HEK293 (cell line): ENCODE results near the gene STRN4.

Experiments used
- CTCF ChIA-PET: fragments of 350-600 bp; formaldehyde crosslinking; extraction: SDS; loops from one replicate; lab custom pipeline; 2021; ENCODE audit warnings: antibody characterized with exemption; lab: Yijun Ruan, JAX
- POLR2A ChIA-PET: fragments of 300-600 bp; formaldehyde crosslinking; extraction: SDS; loops from one replicate; lab custom pipeline; 2020; ENCODE audit warnings: antibody characterized with exemption, inconsistent platforms; lab: Yijun Ruan, JAX
- H3K27ac ChIP-seq: fragments of 200-500 bp; sonication (Bioruptor generic); 2 replicates; pipeline ENCODE4 v1.5.1; 2014; ENCODE audit warnings: low read depth, low read length, control low read depth, inconsistent platforms; ENCODE audit errors: extremely low read depth
- H3K36me3 ChIP-seq, 2 experiments: fragments of 200-500 bp in 1 of 2; sonication (Bioruptor generic) in 1 of 2; 1 replicate in 1 of 2; 2 replicates in 1 of 2; pipeline ENCODE4 v1.5.1; 2014 to 2017; ENCODE audit warnings: inconsistent platforms in 2 of 2, low read length in 2 of 2; ENCODE audit not compliant: control insufficient read depth in 2 of 2, insufficient read depth in 1 of 2
- H3K4me1 ChIP-seq: fragments of 200-500 bp; sonication (Bioruptor generic); 2 replicates; pipeline ENCODE4 v1.5.1; 2014; ENCODE audit warnings: mild to moderate bottlenecking, low read length, inconsistent platforms; ENCODE audit not compliant: control insufficient read depth, insufficient read depth
- H3K4me3 ChIP-seq: 2 replicates; pipeline ENCODE4 v1.5.1; 2011; ENCODE audit warnings: low read depth, mild to moderate bottlenecking, control low read depth, low read length, moderate library complexity
- H3K9me3 ChIP-seq: fragments of 200-500 bp; sonication (Bioruptor generic); 2 replicates; pipeline ENCODE4 v1.5.1; 2014; ENCODE audit warnings: low read depth, low read length, inconsistent platforms; ENCODE audit not compliant: control insufficient read depth, insufficient read depth
- CTCF ChIP-seq: fragments of 450-650 bp; formaldehyde crosslinking; IDR thresholded peaks from 2 replicates; pipeline ENCODE4 v1.5.1; 2016; ENCODE audit warnings: missing biosample characterization, missing genetic modification characterization
- GLIS2 ChIP-seq: fragments of 450-650 bp; formaldehyde crosslinking; IDR thresholded peaks from 2 replicates; pipeline ENCODE4 v1.5.1; 2016; ENCODE audit warnings: missing biosample characterization, missing genetic modification characterization
- IKZF3 ChIP-seq: fragments of 450-650 bp; IDR thresholded peaks from 2 replicates; pipeline ENCODE4 v1.5.0; 2018; ENCODE audit warnings: missing biosample characterization, mild to moderate bottlenecking, missing genetic modification characterization, moderate library complexity
- KLF16 ChIP-seq: fragments of 450-650 bp; formaldehyde crosslinking; IDR thresholded peaks from 2 replicates; pipeline ENCODE4 v1.5.1; 2017; ENCODE audit warnings: missing biosample characterization, missing genetic modification characterization
- KLF9 ChIP-seq: fragments of 450-650 bp; formaldehyde crosslinking; IDR thresholded peaks from 2 replicates; pipeline ENCODE4 v1.5.1; 2016; ENCODE audit warnings: missing biosample characterization, missing genetic modification characterization, low read depth
- MYNN ChIP-seq: fragments of 450-650 bp; formaldehyde crosslinking; IDR thresholded peaks from 2 replicates; pipeline ENCODE4 v1.5.1; 2016; ENCODE audit warnings: missing biosample characterization, missing genetic modification characterization, borderline replicate concordance
- SP2 ChIP-seq: fragments of 450-650 bp; formaldehyde crosslinking; IDR thresholded peaks from 2 replicates; pipeline ENCODE4 v1.5.1; 2016; ENCODE audit warnings: missing biosample characterization, missing genetic modification characterization
- YY1 ChIP-seq: fragments of 450-650 bp; formaldehyde crosslinking; IDR thresholded peaks from 2 replicates; pipeline ENCODE4 v1.5.1; 2018; ENCODE audit warnings: missing biosample characterization, missing genetic modification characterization
- ZBTB48 ChIP-seq: fragments of 450-650 bp; formaldehyde crosslinking; IDR thresholded peaks from 2 replicates; pipeline ENCODE4 v1.5.1; 2016; ENCODE audit warnings: missing biosample characterization, missing genetic modification characterization
- ZNF140 ChIP-seq: fragments of 450-650 bp; formaldehyde crosslinking; IDR thresholded peaks from 2 replicates; pipeline ENCODE4 v1.5.1; 2016; ENCODE audit warnings: missing biosample characterization, missing genetic modification characterization
- ZNF223 ChIP-seq: fragments of 450-650 bp; formaldehyde crosslinking; IDR thresholded peaks from 2 replicates; pipeline ENCODE4 v1.5.1; 2016; ENCODE audit warnings: missing biosample characterization, missing genetic modification characterization
- ZNF274 ChIP-seq, 2 experiments: fragments of 200-500 bp in 1 of 2; fragments of 450-650 bp in 1 of 2; sonication (Bioruptor generic) in 1 of 2; formaldehyde crosslinking in 1 of 2; IDR thresholded peaks; 2 replicates each; pipeline versions ENCODE4 v1.5.1 to v1.6.1; 2014 to 2016; ENCODE audit warnings: borderline replicate concordance in 1 of 2, inconsistent platforms in 1 of 2, low read length in 1 of 2, missing biosample characterization in 1 of 2, missing genetic modification characterization in 1 of 2
- ZNF335 ChIP-seq: fragments of 450-650 bp; formaldehyde crosslinking; conservative IDR thresholded peaks from 2 replicates; pipeline ENCODE4 v1.5.1; 2016; ENCODE audit warnings: missing biosample characterization, missing genetic modification characterization
- ZNF398 ChIP-seq: fragments of 450-650 bp; formaldehyde crosslinking; IDR thresholded peaks from 2 replicates; pipeline ENCODE4 v1.5.1; 2017; ENCODE audit warnings: missing biosample characterization, missing genetic modification characterization
- ZNF433 ChIP-seq: fragments of 450-650 bp; formaldehyde crosslinking; IDR thresholded peaks from 2 replicates; pipeline ENCODE4 v1.5.1; 2016; ENCODE audit warnings: missing biosample characterization, missing genetic modification characterization, low read depth
- ZNF48 ChIP-seq: fragments of 450-650 bp; formaldehyde crosslinking; IDR thresholded peaks from 2 replicates; pipeline ENCODE4 v1.5.1; 2016; ENCODE audit warnings: missing biosample characterization, missing genetic modification characterization
- ZNF501 ChIP-seq: fragments of 450-650 bp; formaldehyde crosslinking; IDR thresholded peaks from 2 replicates; pipeline ENCODE4 v1.5.1; 2016; ENCODE audit warnings: missing biosample characterization, missing genetic modification characterization
- ZNF621 ChIP-seq: fragments of 450-650 bp; formaldehyde crosslinking; IDR thresholded peaks from 2 replicates; pipeline ENCODE4 v1.5.1; 2017; ENCODE audit warnings: missing biosample characterization, missing genetic modification characterization
- ZNF639 ChIP-seq: fragments of 450-650 bp; formaldehyde crosslinking; IDR thresholded peaks from 2 replicates; pipeline ENCODE4 v1.5.1; 2016; ENCODE audit warnings: missing biosample characterization, missing genetic modification characterization
- ZNF664 ChIP-seq: fragments of 450-650 bp; formaldehyde crosslinking; IDR thresholded peaks from 2 replicates; pipeline ENCODE4 v1.5.1; 2016; ENCODE audit warnings: missing biosample characterization, missing genetic modification characterization
- ZNF785 ChIP-seq: fragments of 450-650 bp; formaldehyde crosslinking; IDR thresholded peaks from 2 replicates; pipeline ENCODE4 v1.5.1; 2016; ENCODE audit warnings: missing biosample characterization, missing genetic modification characterization
- ZSCAN4 ChIP-seq: fragments of 450-650 bp; formaldehyde crosslinking; IDR thresholded peaks from 2 replicates; pipeline ENCODE4 v1.5.1; 2017; ENCODE audit warnings: missing biosample characterization, missing genetic modification characterization
- TF ChIP-seq, protein P1 (sequence below): fragments of 450-650 bp; formaldehyde crosslinking; IDR thresholded peaks from 2 replicates; pipeline ENCODE4 v1.5.1; 2016; ENCODE audit warnings: missing biosample characterization, missing genetic modification characterization
- TF ChIP-seq, protein P2 (sequence below): fragments of 450-650 bp; formaldehyde crosslinking; IDR thresholded peaks from 2 replicates; pipeline ENCODE4 v1.5.1; 2016; ENCODE audit warnings: missing biosample characterization, missing genetic modification characterization, borderline replicate concordance

STRN4 gene

GRCh38 chr19:46716672-46717033 lies 29.6 kb downstream of the STRN4 start (continued):
- TF ChIP-seq ZNF639 (no peak), ZNF621 (tag by site-specific recombination) (no peak), ZNF501 (tag by site-specific recombination) (no peak), ZSCAN4 (tag by site-specific recombination) (no peak), ZNF140 (tag by site-specific recombination) (no peak), KLF9 (tag by site-specific recombination) (0 out of 2 replicates have a peak, but pooled peaks have one; percentile 25), MYNN (tag by site-specific recombination) (no peak), ZNF398 (tag by site-specific recombination) (no peak), ZNF664 (tag by site-specific recombination) (no peak), ZNF48 (tag by site-specific recombination) (no peak), ZNF785 (tag by site-specific recombination) (no peak), IKZF3 (tag by site-specific recombination) (0 out of 2 replicates have a peak, but pooled peaks have one; percentile 39)
- TF ChIP-seq, all 188 proteins: peak for 4

DNA sequence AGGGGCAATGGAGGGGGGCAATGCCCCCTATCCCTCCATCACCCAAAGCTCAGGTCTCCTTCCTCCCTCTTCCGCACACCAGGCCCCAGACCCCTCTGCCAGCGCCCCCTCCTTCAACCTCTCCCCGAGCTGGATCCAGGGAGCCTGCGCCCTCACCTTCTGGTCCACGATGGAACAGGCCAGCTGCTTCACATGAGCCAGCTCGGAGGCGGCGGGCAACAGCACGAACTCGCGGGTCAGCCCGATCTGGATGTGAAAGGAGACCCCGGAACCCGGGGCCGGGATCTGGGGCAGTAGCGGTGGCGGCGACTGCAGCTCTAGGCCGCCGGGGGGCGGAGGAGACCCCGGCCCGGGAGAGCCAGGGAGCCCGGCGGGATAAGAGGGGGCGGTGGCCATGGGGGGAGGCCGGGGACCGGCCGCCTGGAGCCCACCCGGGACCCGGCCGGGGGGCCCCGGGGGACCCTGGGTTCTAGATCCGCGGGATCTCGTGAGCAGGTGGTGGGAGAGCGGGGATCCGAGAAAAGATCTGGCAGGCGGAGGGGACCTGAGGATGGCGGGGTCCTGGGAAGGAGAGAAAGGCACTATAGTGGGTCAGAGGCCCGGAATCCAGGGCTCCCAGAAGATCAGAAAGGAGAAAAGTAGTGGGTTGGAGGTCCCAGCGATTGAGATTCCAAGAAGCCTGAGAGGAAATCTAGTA lies 30.1 kb downstream of the STRN4 start:
- no peaks in the 10 kb centered on the region for H3K9me3 ChIP-seq
- H3K4me3 ChIP-seq = peak overlapping the region; percentile 81
- POLR2A ChIA-PET = interaction anchor here (0.5 to 1.4 kb wide), 5 partner anchors 11 to 517 kb away, joined by 3 to 5 read pairs (median 4); partner anchors contain the start of gene AP2S1
- peaks cover 15% of the 10 kb centered on the region for H3K4me1 ChIP-seq
- H3K36me3 ChIP-seq = peaks cover 18 to 24% of the 10 kb centered on the region in 2 experiments; a peak in 2 of 3 replicates
- peak overlapping the region; percentile 74 for H3K27ac ChIP-seq
- CTCF ChIA-PET = interaction anchor here (0.6 to 4.5 kb wide), 4 partner anchors 12 to 1143 kb away, joined by 3 to 69 read pairs (median 16); no protein-coding TSS in a partner anchor
- TF ChIP-seq, protein P1, sequence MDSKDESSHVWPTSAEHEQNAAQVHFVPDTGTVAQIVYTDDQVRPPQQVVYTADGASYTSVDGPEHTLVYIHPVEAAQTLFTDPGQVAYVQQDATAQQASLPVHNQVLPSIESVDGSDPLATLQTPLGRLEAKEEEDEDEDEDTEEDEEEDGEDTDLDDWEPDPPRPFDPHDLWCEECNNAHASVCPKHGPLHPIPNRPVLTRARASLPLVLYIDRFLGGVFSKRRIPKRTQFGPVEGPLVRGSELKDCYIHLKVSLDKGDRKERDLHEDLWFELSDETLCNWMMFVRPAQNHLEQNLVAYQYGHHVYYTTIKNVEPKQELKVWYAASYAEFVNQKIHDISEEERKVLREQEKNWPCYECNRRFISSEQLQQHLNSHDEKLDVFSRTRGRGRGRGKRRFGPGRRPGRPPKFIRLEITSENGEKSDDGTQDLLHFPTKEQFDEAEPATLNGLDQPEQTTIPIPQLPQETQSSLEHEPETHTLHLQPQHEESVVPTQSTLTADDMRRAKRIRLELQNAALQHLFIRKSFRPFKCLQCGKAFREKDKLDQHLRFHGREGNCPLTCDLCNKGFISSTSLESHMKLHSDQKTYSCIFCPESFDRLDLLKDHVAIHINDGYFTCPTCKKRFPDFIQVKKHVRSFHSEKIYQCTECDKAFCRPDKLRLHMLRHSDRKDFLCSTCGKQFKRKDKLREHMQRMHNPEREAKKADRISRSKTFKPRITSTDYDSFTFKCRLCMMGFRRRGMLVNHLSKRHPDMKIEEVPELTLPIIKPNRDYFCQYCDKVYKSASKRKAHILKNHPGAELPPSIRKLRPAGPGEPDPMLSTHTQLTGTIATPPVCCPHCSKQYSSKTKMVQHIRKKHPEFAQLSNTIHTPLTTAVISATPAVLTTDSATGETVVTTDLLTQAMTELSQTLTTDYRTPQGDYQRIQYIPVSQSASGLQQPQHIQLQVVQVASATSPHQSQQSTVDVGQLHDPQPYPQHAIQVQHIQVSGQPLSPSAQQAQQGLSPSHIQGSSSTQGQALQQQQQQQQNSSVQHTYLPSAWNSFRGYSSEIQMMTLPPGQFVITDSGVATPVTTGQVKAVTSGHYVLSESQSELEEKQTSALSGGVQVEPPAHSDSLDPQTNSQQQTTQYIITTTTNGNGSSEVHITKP = peak; percentile 94
- TF ChIP-seq CTCF (tag by site-specific recombination) (peak; percentile 48; the same call in 1 of the 2 replicates), ZNF223 (peak; percentile 68; the same call in 1 of the 2 replicates), KLF16 (tag by site-specific recombination) (0 out of 2 replicates have a peak, but pooled peaks have one; percentile 34), ZNF335 (tag by site-specific recombination) (peak; percentile 60), ZNF433 (no peak), ZNF274 (IDR thresholded peaks at IDR 0.05; ENCODE audit: low read length) (no peak), ZNF274 (tag by site-specific recombination; IDR thresholded peaks at IDR 0.05; ENCODE audit: borderline replicate concordance) (no peak), YY1 (no peak), GLIS2 (tag by site-specific recombination) (peak; percentile 26; the same call in 1 of the 2 replicates), SP2 (tag by site-specific recombination) (no peak), ZBTB48 (peak; percentile 0; the same call in 1 of the 2 replicates)
- TF ChIP-seq, protein P2, sequence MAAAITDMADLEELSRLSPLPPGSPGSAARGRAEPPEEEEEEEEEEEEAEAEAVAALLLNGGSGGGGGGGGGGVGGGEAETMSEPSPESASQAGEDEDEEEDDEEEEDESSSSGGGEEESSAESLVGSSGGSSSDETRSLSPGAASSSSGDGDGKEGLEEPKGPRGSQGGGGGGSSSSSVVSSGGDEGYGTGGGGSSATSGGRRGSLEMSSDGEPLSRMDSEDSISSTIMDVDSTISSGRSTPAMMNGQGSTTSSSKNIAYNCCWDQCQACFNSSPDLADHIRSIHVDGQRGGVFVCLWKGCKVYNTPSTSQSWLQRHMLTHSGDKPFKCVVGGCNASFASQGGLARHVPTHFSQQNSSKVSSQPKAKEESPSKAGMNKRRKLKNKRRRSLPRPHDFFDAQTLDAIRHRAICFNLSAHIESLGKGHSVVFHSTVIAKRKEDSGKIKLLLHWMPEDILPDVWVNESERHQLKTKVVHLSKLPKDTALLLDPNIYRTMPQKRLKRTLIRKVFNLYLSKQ (tag by site-specific recombination) = no peak
